ENCODE data around the gene NKAIN1.
"Not testable (repeated sequence)": the region's sequence is repeated elsewhere in the genome, so short reads cannot be mapped to it uniquely, and the experiment has no call there.

The NKAIN1 gene

GRCh38 chr1:31151402-31151801, 88.3 kb downstream of the NKAIN1 start:
- Histone ChIP-seq H3K36me3 (ENCODE audit: insufficient read depth, low read length) (no peaks in the 10 kb centered on the region), H3K9me3 (ENCODE audit: low read depth, low read length) (no peaks in the 10 kb centered on the region), H3K9ac (ENCODE audit: insufficient read length) (no peak overlapping the region), H3K27ac (no peak overlapping the region), H3K4me3 (no peak overlapping the region)
- DNase-seq (ENCODE audit: low read depth, low spot score): no peak
- no peak for TF ChIP-seq POLR2AphosphoS5 (IDR thresholded peaks at IDR 0.05; ENCODE audit: borderline replicate concordance, low read depth, low read length)
- TF ChIP-seq FOXP2 (optimal IDR thresholded peaks at IDR 0.05; ENCODE audit: control extremely low read depth, extremely low read length, insufficient read depth): no peak
- no peak for TF ChIP-seq EZH2 (IDR thresholded peaks at IDR 0.05)

GRCh38 chr1:31148409-31148808, 91.3 kb downstream of the NKAIN1 start:
- TF ChIP-seq EZH2 (IDR thresholded peaks at IDR 0.05) (no peak), POLR2AphosphoS5 (IDR thresholded peaks at IDR 0.05; ENCODE audit: borderline replicate concordance, low read depth, low read length) (no peak), FOXP2 (optimal IDR thresholded peaks at IDR 0.05; ENCODE audit: control extremely low read depth, extremely low read length, insufficient read depth) (no peak)

GRCh38 chr1:31145648-31146047, 94.0 kb downstream of the NKAIN1 start:
- Histone ChIP-seq H3K9me3 (ENCODE audit: low read depth, low read length) (no peaks in the 10 kb centered on the region), H3K9ac (ENCODE audit: insufficient read length) (no peak overlapping the region), H3K4me3 (no peak overlapping the region), H3K36me3 (ENCODE audit: insufficient read depth, low read length) (no peaks in the 10 kb centered on the region), H3K27ac (no peak overlapping the region)
- no peak for DNase-seq (ENCODE audit: low read depth, low spot score)
- no peak for TF ChIP-seq FOXP2 (optimal IDR thresholded peaks at IDR 0.05; ENCODE audit: control extremely low read depth, extremely low read length, insufficient read depth)
- TF ChIP-seq POLR2AphosphoS5 (IDR thresholded peaks at IDR 0.05; ENCODE audit: borderline replicate concordance, low read depth, low read length): no peak
- no peak for TF ChIP-seq EZH2 (IDR thresholded peaks at IDR 0.05)

More at GRCh38 chr1:31148409-31148808, 91.3 kb downstream of the NKAIN1 start:
- no peak overlapping the region for H3K4me3 ChIP-seq
- DNase-seq (ENCODE audit: low read depth, low spot score): no peak
- H3K27ac ChIP-seq: no peak overlapping the region
- H3K9me3 ChIP-seq (ENCODE audit: low read depth, low read length): no peaks in the 10 kb centered on the region
- H3K9ac ChIP-seq (ENCODE audit: insufficient read length): no peak overlapping the region
- no peaks in the 10 kb centered on the region for H3K36me3 ChIP-seq (ENCODE audit: insufficient read depth, low read length)

DNA sequence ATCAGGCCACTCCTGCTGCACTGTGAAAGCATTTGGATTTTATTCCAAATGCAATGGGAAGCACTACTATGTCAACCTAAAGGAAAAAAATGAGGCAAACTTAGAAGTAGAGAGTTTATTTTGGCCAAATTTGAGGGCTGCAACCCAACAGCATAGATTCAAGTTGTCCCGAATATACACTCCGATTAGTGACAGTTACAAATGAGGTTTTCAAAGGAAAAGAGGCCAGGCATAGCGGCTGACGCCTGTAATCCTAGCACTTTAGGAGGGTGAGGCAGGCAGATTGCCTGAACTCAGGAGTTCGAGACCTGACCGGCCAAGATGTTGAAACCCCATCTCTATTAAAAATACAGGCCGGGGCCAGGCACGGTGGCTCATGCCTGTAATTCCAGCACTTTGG, 95.2 kb downstream of the NKAIN1 start:
- TF ChIP-seq FOXP2 (optimal IDR thresholded peaks at IDR 0.05; ENCODE audit: control extremely low read depth, extremely low read length, insufficient read depth) (no peak), POLR2AphosphoS5 (IDR thresholded peaks at IDR 0.05; ENCODE audit: borderline replicate concordance, low read depth, low read length) (no peak), EZH2 (IDR thresholded peaks at IDR 0.05) (no peak)
- DNase-seq (ENCODE audit: low read depth, low spot score): no peak
- no peak overlapping the region for H3K27ac ChIP-seq
- H3K9me3 ChIP-seq (ENCODE audit: low read depth, low read length): no peaks in the 10 kb centered on the region
- H3K4me3 ChIP-seq: no peak overlapping the region
- H3K9ac ChIP-seq (ENCODE audit: insufficient read length): no peak overlapping the region
- H3K36me3 ChIP-seq (ENCODE audit: insufficient read depth, low read length): no peaks in the 10 kb centered on the region

- no peak for DNase-seq (ENCODE audit: low read depth, low spot score)
- Histone ChIP-seq H3K9me3 (ENCODE audit: low read depth, low read length) (no peaks in the 10 kb centered on the region), H3K9ac (ENCODE audit: insufficient read length) (no peak overlapping the region), H3K27ac (no peak overlapping the region), H3K4me3 (no peak overlapping the region), H3K36me3 (ENCODE audit: insufficient read depth, low read length) (no peaks in the 10 kb centered on the region)
- TF ChIP-seq EZH2 (IDR thresholded peaks at IDR 0.05) (no peak), POLR2AphosphoS5 (IDR thresholded peaks at IDR 0.05; ENCODE audit: borderline replicate concordance, low read depth, low read length) (no peak), FOXP2 (optimal IDR thresholded peaks at IDR 0.05; ENCODE audit: control extremely low read depth, extremely low read length, insufficient read depth) (no peak)
These were observed 96.2 kb downstream of the NKAIN1 start for GRCh38 chr1:31143455-31143854.

DNA sequence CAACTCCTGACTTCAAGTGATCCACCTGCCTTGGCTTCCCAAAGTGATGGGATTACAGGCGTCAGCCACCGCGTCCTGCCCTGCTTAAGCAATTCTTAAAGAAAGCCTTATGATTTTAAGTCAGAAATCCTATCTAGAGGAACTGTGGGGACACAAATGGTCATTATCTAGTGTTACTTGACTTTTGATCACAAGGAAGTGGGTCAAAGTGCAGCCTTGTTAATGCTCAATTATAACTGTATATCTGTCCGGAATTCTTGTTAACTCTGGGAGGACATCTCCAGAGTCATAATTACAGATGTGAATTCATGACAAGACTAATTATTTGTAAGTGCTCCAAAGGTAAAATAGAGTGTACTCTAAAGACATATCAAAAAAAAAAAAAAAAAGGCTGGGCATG, 97.3 kb downstream of the NKAIN1 start:
- Histone ChIP-seq H3K36me3 (ENCODE audit: insufficient read depth, low read length) (no peaks in the 10 kb centered on the region), H3K9ac (ENCODE audit: insufficient read length) (no peak overlapping the region), H3K4me3 (no peak overlapping the region), H3K27ac (no peak overlapping the region), H3K9me3 (ENCODE audit: low read depth, low read length) (no peaks in the 10 kb centered on the region)
- no peak for DNase-seq (ENCODE audit: low read depth, low spot score)
- TF ChIP-seq FOXP2 (optimal IDR thresholded peaks at IDR 0.05; ENCODE audit: control extremely low read depth, extremely low read length, insufficient read depth) (no peak), EZH2 (IDR thresholded peaks at IDR 0.05) (no peak), POLR2AphosphoS5 (IDR thresholded peaks at IDR 0.05; ENCODE audit: borderline replicate concordance, low read depth, low read length) (no peak)

DNA sequence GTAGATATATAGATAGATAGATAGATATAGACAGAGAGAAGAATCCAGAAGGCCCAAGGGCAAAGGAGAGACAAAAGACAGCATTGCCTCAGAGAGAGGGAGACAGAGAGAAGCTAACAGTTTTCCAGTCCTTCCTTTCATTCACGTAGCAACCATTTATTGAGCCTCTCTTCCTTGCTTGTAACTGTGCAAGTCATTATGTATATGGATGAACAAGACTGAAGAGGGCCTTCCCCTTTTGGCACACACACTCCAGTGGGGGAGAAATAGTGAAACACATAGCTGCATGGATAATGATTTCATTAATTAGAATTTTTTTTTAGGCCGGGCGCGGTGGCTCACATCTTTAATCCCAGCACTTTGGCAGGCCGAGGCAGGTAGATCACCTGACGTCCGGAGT, 99.4 kb downstream of the NKAIN1 start:
- DNase-seq (ENCODE audit: low read depth, low spot score): no peak
- Histone ChIP-seq H3K27ac (no peak overlapping the region), H3K36me3 (ENCODE audit: insufficient read depth, low read length) (no peaks in the 10 kb centered on the region), H3K4me3 (no peak overlapping the region), H3K9me3 (ENCODE audit: low read depth, low read length) (no peaks in the 10 kb centered on the region), H3K9ac (ENCODE audit: insufficient read length) (no peak overlapping the region)
- TF ChIP-seq EZH2 (IDR thresholded peaks at IDR 0.05) (no peak), POLR2AphosphoS5 (IDR thresholded peaks at IDR 0.05; ENCODE audit: borderline replicate concordance, low read depth, low read length) (no peak), FOXP2 (optimal IDR thresholded peaks at IDR 0.05; ENCODE audit: control extremely low read depth, extremely low read length, insufficient read depth) (no peak)

GRCh38 chr1:31138797-31139521, 100.7 kb downstream of the NKAIN1 start:
- not testable (repeated sequence) for H3K9me3 ChIP-seq (ENCODE audit: low read depth, low read length); H3K36me3 ChIP-seq (ENCODE audit: insufficient read depth, low read length); H3K9ac ChIP-seq (ENCODE audit: insufficient read length); DNase-seq (ENCODE audit: low read depth, low spot score); H3K27ac ChIP-seq; H3K4me3 ChIP-seq

- not testable (repeated sequence) for H3K36me3 ChIP-seq (ENCODE audit: insufficient read depth, low read length); H3K9ac ChIP-seq (ENCODE audit: insufficient read length); DNase-seq (ENCODE audit: low read depth, low spot score)
These were observed 101.8 kb downstream of the NKAIN1 start for GRCh38 chr1:31137873-31138272.

More at GRCh38 chr1:31137873-31138272, 101.8 kb downstream of the NKAIN1 start:
- H3K4me3 ChIP-seq; H3K9me3 ChIP-seq (ENCODE audit: low read depth, low read length); H3K27ac ChIP-seq: not testable (repeated sequence)

Data from SK-N-MC (cell line).